SK-N-MC (cell line): Measurements from ENCODE around the gene CD248.
"Not testable (repeated sequence)": the region's sequence is repeated elsewhere in the genome, so short reads cannot be mapped to it uniquely, and the experiment has no call there.

Experiments
- EZH2 ChIP-seq: fragments of 200-600 bp; sonication (generic); IDR thresholded peaks from one replicate; pipeline ENCODE4 v1.6.1; 2017; ENCODE audit warnings: antibody characterized with exemption
- FOXP2 ChIP-seq: optimal IDR thresholded peaks from 2 replicates; pipeline ENCODE3; 2011; ENCODE audit warnings: mild to moderate bottlenecking, moderate library complexity; ENCODE audit not compliant: insufficient read depth; ENCODE audit errors: extremely low read length, control extremely low read depth
- POLR2AphosphoS5 ChIP-seq: IDR thresholded peaks from 2 replicates; pipeline ENCODE4 v1.6.1; 2012; ENCODE audit warnings: mild to moderate bottlenecking, low read depth, low read length, borderline replicate concordance

DNA sequence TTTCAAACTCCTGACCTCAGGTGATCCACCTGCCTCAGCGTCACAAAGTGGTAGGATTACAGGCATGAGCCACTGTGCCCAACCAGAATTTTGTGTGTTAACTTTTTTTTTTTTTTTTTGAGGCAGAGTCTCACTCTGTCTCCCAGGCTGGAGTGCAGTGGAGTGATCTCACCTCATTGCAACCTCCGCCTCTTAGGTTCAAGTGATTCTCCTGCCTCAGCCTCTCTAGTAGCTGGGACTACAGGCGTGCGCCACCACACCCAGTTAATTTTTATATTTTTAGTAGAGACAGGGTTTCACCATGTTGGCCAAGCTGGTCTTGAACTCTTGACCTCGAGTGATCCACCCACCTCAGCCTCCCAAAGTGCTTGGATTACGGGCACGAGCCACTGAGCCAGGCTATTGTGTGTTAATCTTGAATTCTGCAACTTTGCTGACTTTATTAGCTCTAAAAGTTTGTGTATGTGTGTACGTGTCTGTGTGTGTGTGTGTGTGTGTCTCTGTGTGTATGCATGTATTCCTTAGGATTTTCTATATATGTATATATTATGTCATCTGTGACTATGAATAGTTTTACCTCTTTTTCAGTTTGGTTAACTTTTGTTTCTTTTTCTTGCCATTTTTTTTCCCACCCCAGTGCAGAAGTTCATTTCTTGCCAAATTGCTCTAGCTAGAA lies 33.9 kb upstream of the CD248 start:
- not testable (repeated sequence) for TF ChIP-seq EZH2, POLR2AphosphoS5, FOXP2
